Subcutaneous adipose tissue (tissue), 4 donors: ENCODE measurements around the gene SCUBE1. TPM values are rescaled to one million over a fixed set of nuclear protein-coding genes. Genes with fewer than 3 reads are reported as not detected.

Source experiments
- total RNA-seq, 4 donors: library from RNA; depleted of rRNA; stranded (reverse); fragments of >200 nt; gene quantifications; one replicate each; pipeline ENCODE4 v1.1.0, GENCODE V29; 2016
- TF ChIP-seq, protein P1 (sequence below): fragments of 450-650 bp; IDR thresholded peaks from one replicate; pipeline ENCODE4 v1.5.1; 2016; ENCODE audit warnings: low read depth, mild to moderate bottlenecking, control low read depth, antibody characterized with exemption, moderate library complexity

Gene SCUBE1
- total RNA-seq, 4 donors from 2014 or later: 0.66 to 4.6 (median 1.7) TPM

DNA sequence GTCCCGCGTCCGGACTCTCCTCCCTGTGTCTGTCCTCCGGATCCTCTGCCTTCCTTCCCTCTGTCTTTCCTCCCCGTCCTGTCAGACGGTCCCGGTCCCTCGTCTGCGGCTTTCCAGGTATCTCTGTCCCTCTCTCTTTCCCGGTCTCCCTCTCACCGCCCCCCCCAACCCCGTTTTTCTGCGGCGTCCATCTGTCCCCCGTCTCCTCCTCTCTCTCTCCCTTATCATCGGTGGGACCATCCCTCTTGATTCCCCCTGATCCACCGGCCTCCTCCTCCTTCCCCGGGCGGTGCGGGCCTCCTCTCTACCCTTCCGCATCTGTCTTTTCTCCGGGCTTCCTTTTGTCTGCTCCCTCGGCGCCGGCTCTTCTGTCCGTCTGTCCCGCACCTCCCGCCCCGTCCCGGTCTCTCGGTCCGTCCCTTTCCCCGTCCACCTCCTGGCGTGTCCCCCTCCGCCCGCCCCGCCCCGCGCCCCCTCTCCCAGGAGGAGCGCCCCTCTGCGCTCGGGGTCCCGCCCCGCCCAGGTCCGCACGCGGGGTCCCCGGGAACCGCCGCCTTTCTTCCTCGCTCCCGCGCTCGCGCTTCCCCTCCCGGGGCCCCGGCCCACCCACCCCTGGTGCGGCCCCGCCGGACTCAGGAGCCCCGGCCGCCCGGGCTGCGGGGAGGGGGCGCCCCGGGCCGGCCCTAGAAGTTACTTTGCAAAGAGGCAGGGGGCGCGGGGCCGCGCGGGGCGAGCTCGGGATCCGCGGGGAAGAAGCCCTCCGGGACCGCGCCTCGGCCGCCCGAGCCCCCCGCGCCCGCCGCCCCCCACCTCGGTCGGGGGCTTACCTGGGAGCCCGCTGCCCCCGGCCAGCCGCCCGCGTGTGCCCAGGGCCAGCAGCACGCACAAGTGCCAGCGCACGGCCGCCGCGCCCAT, 568 bp downstream of the SCUBE1 start:
- TF ChIP-seq, protein P1, sequence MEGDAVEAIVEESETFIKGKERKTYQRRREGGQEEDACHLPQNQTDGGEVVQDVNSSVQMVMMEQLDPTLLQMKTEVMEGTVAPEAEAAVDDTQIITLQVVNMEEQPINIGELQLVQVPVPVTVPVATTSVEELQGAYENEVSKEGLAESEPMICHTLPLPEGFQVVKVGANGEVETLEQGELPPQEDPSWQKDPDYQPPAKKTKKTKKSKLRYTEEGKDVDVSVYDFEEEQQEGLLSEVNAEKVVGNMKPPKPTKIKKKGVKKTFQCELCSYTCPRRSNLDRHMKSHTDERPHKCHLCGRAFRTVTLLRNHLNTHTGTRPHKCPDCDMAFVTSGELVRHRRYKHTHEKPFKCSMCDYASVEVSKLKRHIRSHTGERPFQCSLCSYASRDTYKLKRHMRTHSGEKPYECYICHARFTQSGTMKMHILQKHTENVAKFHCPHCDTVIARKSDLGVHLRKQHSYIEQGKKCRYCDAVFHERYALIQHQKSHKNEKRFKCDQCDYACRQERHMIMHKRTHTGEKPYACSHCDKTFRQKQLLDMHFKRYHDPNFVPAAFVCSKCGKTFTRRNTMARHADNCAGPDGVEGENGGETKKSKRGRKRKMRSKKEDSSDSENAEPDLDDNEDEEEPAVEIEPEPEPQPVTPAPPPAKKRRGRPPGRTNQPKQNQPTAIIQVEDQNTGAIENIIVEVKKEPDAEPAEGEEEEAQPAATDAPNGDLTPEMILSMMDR: no peak

DNA sequence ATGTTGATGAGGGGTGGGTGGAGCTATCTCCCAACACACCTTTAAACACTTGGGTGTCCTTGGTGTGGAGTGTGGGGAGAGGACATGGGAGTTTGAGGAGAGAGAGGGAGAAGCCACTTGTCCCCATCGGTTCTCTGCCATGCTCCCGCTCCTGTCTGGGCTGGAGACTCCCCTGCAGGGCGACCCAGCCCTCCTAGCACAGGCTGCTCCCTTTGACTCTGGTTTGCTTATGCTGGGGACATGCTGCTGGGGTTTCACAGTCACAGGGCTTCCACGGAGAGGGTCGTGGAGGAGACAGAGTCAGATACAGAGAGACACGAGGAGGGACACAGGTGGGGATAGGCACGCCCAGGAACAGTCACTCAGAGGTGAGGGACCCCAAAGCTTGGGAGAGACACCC, 1.6 kb downstream of the SCUBE1 start:
- TF ChIP-seq, protein P1: no peak

DNA sequence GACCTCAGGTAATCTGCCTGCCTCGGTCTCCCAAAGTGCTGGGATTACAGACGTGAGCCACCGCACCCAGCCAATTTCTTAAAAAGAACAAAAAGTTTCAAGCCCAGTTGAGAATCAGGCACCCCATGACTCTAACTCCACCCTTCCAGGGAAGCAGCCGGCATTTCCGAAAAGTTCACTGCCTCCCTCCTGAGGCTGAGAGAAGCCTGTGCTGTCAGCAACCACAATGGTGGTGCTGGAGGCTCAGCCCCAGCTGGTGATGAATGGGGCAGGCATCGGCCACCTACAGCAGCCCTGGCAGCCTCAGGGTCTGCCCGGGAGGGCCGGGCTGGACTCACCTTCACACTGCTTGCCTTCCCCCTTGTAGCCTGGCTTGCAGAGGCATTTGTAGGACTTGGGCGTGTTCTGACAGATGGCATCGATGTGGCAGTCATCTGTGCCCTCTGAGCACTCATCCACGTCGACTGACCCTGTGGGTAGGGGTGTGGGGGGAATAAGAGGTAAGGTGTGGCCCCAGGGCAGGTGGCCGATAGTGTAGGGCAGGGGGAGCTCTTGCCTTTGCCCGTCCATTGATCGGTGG, 4.3 kb downstream of the SCUBE1 start:
- TF ChIP-seq, protein P1: no peak

DNA sequence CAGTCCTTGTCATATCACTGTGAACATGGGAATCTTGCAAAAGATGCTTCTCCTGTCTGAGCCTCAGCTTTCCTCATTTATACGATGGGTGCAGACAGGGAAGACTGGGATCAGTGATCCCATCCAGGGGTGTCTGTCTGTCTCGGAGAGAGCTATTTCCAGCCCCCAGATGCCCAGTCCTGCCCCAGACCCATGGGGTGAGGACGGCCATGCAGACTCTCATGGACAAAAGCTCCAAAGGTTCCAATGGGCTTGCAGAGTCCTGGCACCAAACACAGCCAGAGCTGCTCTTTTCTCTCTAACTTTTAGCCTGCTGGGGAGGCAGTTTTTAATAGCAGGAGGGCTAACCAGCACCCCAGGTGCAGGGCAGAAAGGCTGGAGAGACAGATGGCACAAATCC, 5.2 kb downstream of the SCUBE1 start:
- TF ChIP-seq, protein P1: no peak

DNA sequence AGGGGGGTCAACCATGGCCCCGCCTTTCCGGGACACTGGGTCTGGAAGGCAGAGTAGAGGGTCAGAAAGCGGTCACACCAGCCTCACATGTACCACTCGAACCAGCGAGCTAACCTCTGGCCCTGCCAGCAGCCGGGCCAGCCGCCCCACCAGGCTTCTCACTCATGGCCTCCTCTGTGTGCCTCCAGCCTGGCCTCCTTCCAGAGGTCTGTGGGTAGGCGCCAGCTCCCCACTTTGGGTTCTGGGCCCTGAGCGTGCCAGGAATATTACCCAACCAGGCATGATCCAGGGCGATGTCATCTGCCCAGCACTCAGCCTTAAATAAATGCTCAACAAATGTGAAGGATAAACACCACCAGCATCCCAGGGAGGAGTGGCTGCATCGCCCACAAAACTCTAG, 5.8 kb downstream of the SCUBE1 start:
- TF ChIP-seq, protein P1: no peak

DNA sequence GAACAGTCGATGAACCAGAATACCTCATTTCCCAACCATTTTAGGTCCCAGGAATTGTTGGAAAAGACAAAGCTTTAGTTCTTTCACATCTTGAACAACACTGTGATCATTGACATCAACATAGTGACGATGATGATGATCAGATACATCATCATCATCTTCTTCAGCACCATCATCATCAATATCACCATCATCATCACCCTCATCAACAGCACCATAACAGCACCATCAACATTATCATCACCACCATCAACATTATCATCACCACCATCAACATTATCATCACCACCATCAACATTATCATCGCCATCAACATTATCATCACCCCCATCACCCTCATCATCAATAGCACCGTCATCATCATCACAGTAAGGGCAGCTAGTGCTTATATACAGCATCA, 8.8 kb downstream of the SCUBE1 start:
- TF ChIP-seq, protein P1: no peak

DNA sequence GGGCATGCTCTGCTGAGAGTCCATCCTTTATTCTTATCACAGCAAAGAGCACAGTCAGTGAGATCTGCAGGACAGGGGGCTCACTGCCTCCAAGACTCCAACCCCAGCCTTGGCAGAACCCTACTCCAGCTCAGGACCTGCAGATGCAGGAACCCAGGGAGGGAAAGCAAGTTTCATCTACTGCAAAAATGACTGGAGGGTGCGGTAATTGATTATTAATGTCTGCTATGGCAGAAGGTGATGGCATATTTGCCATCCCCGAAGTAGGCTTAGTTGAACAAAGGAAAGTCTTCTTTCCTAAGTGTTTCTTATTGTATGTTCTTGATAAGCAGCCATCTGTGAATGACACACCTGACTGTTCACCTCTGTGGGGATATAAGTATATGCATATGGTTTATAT, 9.2 kb downstream of the SCUBE1 start:
- TF ChIP-seq, protein P1: no peak
